Lower leg skin (tissue), 4 donors: ENCODE data around the gene POGZ. TPM values are rescaled to one million over a fixed set of nuclear protein-coding genes. Genes with fewer than 3 reads are reported as not detected.

Experiments
- DNase-seq, 2 donors: peaks; one replicate each; pipeline ENCODE4 v3.0.0-alpha.2; 2019; ENCODE audit warnings: low spot score in 2 of 2
- H3K4me3 ChIP-seq: fragments of 200-600 bp; sonication (generic); 2 replicates; pipeline ENCODE4 v1.5.1; 2017; ENCODE audit warnings: mild to moderate bottlenecking, low read depth; ENCODE audit not compliant: poor library complexity, severe bottlenecking
- POLR2A ChIP-seq, 2 donors: fragments of 450-650 bp; IDR thresholded peaks; one replicate each; pipeline ENCODE4 v1.6.1; 2016 to 2017; ENCODE audit warnings: antibody characterized with exemption in 2 of 2, mild to moderate bottlenecking in 1 of 2, moderate library complexity in 1 of 2
- WGBS, 2 donors: methylation state at CpG; one replicate each; pipeline ENCODE4 v1.1.5; 2018; 5-methylcytosine and 5-hydroxymethylcytosine counted together
- intact Hi-C: fragments of 100-400 bp; cut with DNase I; formaldehyde crosslinking; loops from one replicate; pipeline ENCODE4 v1.15.0; 2023; ENCODE audit warnings: low total_unique reads
- total RNA-seq, 4 donors: library from RNA; depleted of rRNA; stranded (reverse); fragments of >200 nt; gene quantifications; one replicate each; pipeline ENCODE4 v1.1.0, GENCODE V29; 2016
- TF ChIP-seq, protein P1 (sequence below), 3 donors: fragments of 450-650 bp; IDR thresholded peaks; one replicate each; pipeline ENCODE4 v1.5.1; 2016; ENCODE audit warnings: antibody characterized with exemption in 3 of 3, mild to moderate bottlenecking in 3 of 3, moderate library complexity in 2 of 3

POGZ gene
- total RNA-seq, 4 donors from 2014 or later: 23.7 to 71.8 (median 26.8) TPM

- 83 to 84% methylated on average over 8 of the region's 8 CpGs for WGBS, 2 donors
- no peak overlapping the region for H3K4me3 ChIP-seq
- no peak for DNase-seq
- TF ChIP-seq, protein P1, sequence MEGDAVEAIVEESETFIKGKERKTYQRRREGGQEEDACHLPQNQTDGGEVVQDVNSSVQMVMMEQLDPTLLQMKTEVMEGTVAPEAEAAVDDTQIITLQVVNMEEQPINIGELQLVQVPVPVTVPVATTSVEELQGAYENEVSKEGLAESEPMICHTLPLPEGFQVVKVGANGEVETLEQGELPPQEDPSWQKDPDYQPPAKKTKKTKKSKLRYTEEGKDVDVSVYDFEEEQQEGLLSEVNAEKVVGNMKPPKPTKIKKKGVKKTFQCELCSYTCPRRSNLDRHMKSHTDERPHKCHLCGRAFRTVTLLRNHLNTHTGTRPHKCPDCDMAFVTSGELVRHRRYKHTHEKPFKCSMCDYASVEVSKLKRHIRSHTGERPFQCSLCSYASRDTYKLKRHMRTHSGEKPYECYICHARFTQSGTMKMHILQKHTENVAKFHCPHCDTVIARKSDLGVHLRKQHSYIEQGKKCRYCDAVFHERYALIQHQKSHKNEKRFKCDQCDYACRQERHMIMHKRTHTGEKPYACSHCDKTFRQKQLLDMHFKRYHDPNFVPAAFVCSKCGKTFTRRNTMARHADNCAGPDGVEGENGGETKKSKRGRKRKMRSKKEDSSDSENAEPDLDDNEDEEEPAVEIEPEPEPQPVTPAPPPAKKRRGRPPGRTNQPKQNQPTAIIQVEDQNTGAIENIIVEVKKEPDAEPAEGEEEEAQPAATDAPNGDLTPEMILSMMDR (IDR thresholded peaks at IDR 0.05): no peak
- no peak for TF ChIP-seq POLR2A (IDR thresholded peaks at IDR 0.05)
- intact Hi-C loops: no loop called here
Observed at GRCh38 chr1:151367658-151368392, 91.5 kb downstream of the POGZ start.

GRCh38 chr1:151364996-151365395 is 94.3 kb downstream of the POGZ start:
- no peak for TF ChIP-seq POLR2A (IDR thresholded peaks at IDR 0.05)
- TF ChIP-seq, protein P1 (IDR thresholded peaks at IDR 0.05): no peak
- H3K4me3 ChIP-seq: no peak overlapping the region
- intact Hi-C loops: no loop called here
- 86 to 94% methylated on average over 4 of the region's 4 CpGs for WGBS, 2 donors
- DNase-seq: no peak

DNA sequence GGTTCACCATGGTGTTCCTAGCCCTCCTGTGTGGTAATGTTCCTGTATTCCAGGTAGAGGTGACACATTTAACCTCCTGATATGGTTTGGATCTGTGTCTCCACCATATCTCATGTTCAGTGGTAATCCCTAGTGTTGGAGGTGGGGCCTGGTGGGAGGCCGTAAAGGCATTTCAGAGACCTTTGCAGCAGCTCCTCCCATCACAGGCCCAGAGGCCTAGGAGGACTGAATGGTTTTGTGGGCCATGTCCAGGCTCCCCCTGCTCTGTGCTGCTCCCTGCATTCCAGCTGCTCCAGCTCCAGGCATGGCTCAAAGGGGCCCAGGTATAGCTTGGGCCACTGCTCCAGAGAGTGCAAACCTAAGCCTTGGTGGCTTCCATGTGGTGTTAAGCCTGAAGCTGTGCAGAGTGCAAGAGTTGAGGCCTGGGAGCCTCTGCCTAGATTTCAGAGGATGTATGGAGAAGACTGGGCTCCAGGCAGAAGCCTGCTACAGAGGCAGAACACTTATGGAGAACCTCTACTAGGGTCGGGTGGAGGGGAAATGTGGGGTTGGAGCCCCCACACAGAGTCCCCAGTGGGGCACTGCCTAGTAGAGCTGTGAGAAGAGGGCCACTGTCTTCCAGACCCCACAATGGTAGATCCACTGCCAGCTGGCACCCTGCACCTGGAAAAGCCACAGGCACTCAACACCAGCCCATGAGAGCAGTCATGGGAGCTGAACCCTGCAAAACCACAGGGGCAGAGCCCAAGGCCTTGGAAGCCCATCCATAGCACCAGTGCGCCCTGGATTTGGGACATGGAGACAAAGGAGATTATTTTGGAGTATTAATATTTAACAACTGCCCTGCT is 96.8 kb downstream of the POGZ start:
- no peak for DNase-seq
- intact Hi-C loops: no loop called here
- TF ChIP-seq, protein P1 (IDR thresholded peaks at IDR 0.05): no peak
- no peak for TF ChIP-seq POLR2A (IDR thresholded peaks at IDR 0.05)
- H3K4me3 ChIP-seq: no peak overlapping the region
- 97 to 100% methylated on average over 3 of the region's 3 CpGs for WGBS, 2 donors

DNA sequence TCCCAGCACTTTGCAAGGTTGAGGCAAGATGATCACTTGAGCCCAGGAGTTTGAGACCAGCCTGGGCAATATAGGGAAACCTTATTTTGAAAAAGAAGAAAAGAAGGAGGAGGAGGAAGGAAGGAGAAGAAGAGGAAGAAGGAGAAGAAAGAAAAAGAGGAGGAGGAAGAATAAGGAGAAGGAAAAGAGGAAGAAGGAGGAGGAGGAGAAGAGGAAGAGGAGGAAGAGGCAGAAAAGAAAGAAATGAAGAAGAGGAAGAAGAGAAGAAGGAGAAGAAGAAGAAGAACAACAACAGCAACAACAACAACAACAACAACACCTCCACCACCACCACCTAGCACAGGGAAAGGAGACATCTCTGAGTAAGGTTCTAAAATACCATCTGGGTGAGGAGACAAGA is 97.4 kb downstream of the POGZ start:
- DNase-seq: no peak
- no peak overlapping the region for H3K4me3 ChIP-seq
- TF ChIP-seq, protein P1 (IDR thresholded peaks at IDR 0.05): no peak
- no peak for TF ChIP-seq POLR2A (IDR thresholded peaks at IDR 0.05)
- intact Hi-C loops: no loop called here

DNA sequence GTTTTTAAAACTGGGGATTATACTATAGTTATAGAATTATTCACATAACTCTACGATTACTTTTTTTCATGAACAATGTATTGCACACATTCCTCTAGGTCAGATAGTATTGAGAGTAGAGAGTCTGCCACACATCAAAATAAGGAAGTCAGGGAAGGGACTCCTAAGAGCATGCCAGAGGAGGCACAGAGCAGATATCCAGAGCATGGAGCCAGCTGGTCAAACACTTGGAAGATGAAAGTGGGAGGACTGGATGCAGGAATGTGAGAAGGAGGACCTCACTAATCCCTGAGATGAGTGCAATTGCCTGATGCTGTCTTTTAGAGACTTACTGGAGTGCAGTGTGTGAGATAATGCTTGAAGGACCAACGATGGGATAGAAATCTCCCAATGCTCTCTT is 102.6 kb downstream of the POGZ start:
- WGBS, 2 donors: 55 to 61% methylated on average over 2 of the region's 2 CpGs
- no peak for DNase-seq
- H3K4me3 ChIP-seq: no peak overlapping the region
- intact Hi-C loops: no loop called here
- no peak for TF ChIP-seq POLR2A (IDR thresholded peaks at IDR 0.05)
- TF ChIP-seq, protein P1 (IDR thresholded peaks at IDR 0.05): no peak

Other genes starting within 250 kb of the POGZ start
- gene PSMD4, start 204.8 kb downstream of the POGZ start, total RNA-seq: 100 to 1,000 TPM in 3 of 4 donors, 10 to 100 TPM in 1; 69.9 to 122 (median 118) TPM
- 10 to 100 TPM; 21.9 to 45.0 (median 32.2) TPM for gene ZNF687, start 177.2 kb downstream of the POGZ start, total RNA-seq
- 10 to 100 TPM; 45.4 to 55.3 (median 49.4) TPM for gene PI4KB, start 132.1 kb downstream of the POGZ start, total RNA-seq
- gene RFX5, start 112.2 kb downstream of the POGZ start, total RNA-seq: 10 to 100 TPM; 13.2 to 23.2 (median 16.7) TPM
- 10 to 100 TPM; 25.4 to 39.9 (median 38.1) TPM for gene SELENBP1, start 86.8 kb downstream of the POGZ start, total RNA-seq
- gene PSMB4, start 59.9 kb downstream of the POGZ start, total RNA-seq: 100 to 1,000 TPM; 188 to 267 (median 213) TPM
- gene CGN, start 51.9 kb upstream of the POGZ start, total RNA-seq: 10 to 100 TPM; 33.6 to 71.0 (median 44.6) TPM
- gene TUFT1, start 80.8 kb upstream of the POGZ start, total RNA-seq: 100 to 1,000 TPM; 140 to 186 (median 161) TPM
- 10 to 100 TPM; 21.9 to 34.3 (median 26.5) TPM for gene SNX27, start 152.6 kb upstream of the POGZ start, total RNA-seq